NT2/D1 (cell line): Measurements from ENCODE around the gene SNF8.

Experiments
- DNase-seq: peaks from one replicate; pipeline ENCODE4 v3.0.0-alpha.2; 2011; ENCODE audit warnings: low read depth, low spot score
- H3K27me3 ChIP-seq: 2 replicates; pipeline ENCODE4 v1.6.0; 2011; ENCODE audit warnings: mild to moderate bottlenecking; ENCODE audit not compliant: insufficient read length, insufficient read depth
- H3K36me3 ChIP-seq: 2 replicates; pipeline ENCODE4 v1.6.1; 2011; ENCODE audit warnings: mild to moderate bottlenecking, low read length, mixed read lengths; ENCODE audit not compliant: insufficient read depth, insufficient read length
- H3K4me1 ChIP-seq: 2 replicates; pipeline ENCODE4 v1.5.1; 2011; ENCODE audit not compliant: insufficient read depth, insufficient read length
- H3K4me3 ChIP-seq: 2 replicates; pipeline ENCODE4 v1.5.1; 2011; ENCODE audit warnings: low read depth; ENCODE audit not compliant: insufficient read length
- H3K9ac ChIP-seq: 2 replicates; pipeline ENCODE4 v1.6.0; 2011; ENCODE audit warnings: low read depth; ENCODE audit not compliant: insufficient read length
- H3K9me3 ChIP-seq: 2 replicates; pipeline ENCODE4 v1.5.1; 2011; ENCODE audit warnings: mild to moderate bottlenecking, low read length; ENCODE audit not compliant: insufficient read depth
- SUZ12 ChIP-seq: IDR thresholded peaks from 2 replicates; pipeline ENCODE4 v1.6.1; 2011; ENCODE audit not compliant: insufficient read length, insufficient read depth; ENCODE audit errors: extremely low read depth
- YY1 ChIP-seq: IDR thresholded peaks from 2 replicates; pipeline ENCODE4 v1.6.1; 2011; ENCODE audit not compliant: insufficient read length, insufficient read depth
- ZNF274 ChIP-seq: IDR thresholded peaks from 2 replicates; pipeline ENCODE4 v1.6.1; 2011; ENCODE audit warnings: mild to moderate bottlenecking, low read depth, low read length

SNF8 gene

DNA sequence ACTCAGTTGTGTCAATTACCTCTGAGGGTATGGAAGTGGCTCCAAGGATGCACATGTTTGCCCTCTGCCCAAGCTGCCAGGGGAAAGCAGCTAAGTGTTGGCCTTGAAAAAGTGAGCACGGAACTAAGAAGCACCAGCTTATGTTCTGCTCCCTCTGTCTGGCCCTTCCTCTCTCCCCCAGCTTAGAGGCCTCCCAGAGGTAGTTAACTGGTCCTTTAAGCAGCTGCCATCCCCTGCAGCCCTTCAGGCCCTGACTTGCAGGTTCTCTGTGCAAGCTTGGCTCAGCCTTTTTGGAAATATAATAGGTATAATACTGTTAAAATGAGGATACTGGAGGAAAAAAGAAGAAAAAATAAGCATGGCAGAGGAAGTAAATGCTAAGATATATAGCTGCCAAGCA lies 43.4 kb downstream of the SNF8 start:
- H3K9me3 ChIP-seq, result no peaks in the 10 kb centered on the region
- peak overlapping the region; percentile 6 for H3K9ac ChIP-seq
- peaks cover 30% of the 10 kb centered on the region for H3K36me3 ChIP-seq
- no peak overlapping the region for H3K4me3 ChIP-seq
- no peaks in the 10 kb centered on the region for H3K4me1 ChIP-seq
- no peaks in the 10 kb centered on the region for H3K27me3 ChIP-seq
- no peak for DNase-seq
- TF ChIP-seq ZNF274 (no peak), YY1 (no peak), SUZ12 (no peak)

DNA sequence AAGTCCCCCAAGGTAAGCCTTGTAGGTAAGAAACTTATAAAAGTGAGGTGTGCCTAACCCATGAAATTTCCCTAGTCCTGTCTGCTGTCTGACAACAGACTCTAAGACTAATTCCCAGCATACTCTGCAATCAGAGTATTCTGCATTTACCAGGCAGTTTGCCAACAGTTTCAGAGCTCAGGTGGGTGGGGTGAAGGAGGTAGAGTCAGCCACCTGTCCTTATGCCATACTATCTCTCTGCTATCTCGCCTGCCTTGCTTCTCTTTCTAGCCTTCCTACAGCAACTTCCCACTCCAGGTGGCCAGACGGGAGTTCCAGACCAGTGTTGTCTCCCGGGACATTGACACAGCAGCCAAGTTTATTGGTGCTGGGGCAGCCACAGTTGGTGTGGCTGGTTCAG lies 49.8 kb downstream of the SNF8 start:
- Histone ChIP-seq H3K9me3 (no peaks in the 10 kb centered on the region), H3K4me3 (no peak overlapping the region), H3K36me3 (peaks cover 48% of the 10 kb centered on the region), H3K4me1 (peaks cover 2% of the 10 kb centered on the region), H3K9ac (no peak overlapping the region), H3K27me3 (no peaks in the 10 kb centered on the region)
- DNase-seq, result no peak
- TF ChIP-seq SUZ12, result no peak
- no peak for TF ChIP-seq ZNF274
- TF ChIP-seq YY1, result no peak

DNA sequence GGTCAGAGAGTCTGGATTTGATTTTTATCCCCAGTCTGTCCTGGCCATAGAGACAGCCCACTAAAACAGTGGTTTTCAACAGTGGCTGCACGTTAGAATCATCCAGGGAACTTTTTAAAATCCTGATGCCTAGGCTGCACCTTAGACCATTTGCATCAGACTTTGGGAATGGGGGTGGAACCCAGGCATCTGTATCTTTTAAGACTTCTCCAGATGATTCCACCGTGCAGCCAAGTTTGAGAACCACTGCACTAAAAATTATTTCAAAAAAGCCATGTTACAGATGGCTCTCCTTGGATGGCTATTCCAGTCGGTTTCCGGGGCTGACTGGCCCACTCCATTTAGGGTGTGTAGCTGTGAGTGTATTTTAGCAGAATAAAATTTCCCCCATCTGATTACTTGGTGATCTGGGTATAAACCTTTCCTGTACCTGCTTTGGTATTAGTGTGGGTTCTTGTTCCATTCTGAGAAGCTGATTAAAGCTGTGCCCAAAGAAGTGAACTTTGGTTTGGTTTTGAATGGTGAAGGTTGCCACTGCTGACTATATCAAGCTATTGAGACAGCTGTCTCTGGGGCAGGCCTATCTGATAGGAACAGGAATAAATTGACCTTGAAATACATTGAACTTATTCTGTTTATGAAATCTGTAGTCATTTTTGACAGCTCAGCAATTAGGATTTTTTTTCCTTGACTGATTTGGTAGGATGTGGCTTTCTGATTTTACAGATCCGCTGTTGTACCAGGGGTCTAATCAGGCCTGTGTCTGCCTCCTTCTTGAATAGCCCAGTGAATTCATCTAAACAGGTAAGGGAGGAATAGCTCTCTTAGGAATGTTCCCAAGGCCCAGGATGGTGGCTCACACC lies 50.8 kb downstream of the SNF8 start:
- no peak for DNase-seq
- no peak for TF ChIP-seq ZNF274
- TF ChIP-seq SUZ12, result no peak
- TF ChIP-seq YY1, result no peak
- Histone ChIP-seq H3K4me1 (peaks cover 2% of the 10 kb centered on the region), H3K9ac (peak overlapping the region; percentile 92), H3K9me3 (no peaks in the 10 kb centered on the region), H3K27me3 (no peaks in the 10 kb centered on the region), H3K36me3 (peaks cover 45% of the 10 kb centered on the region), H3K4me3 (peak overlapping the region; percentile 96)

DNA sequence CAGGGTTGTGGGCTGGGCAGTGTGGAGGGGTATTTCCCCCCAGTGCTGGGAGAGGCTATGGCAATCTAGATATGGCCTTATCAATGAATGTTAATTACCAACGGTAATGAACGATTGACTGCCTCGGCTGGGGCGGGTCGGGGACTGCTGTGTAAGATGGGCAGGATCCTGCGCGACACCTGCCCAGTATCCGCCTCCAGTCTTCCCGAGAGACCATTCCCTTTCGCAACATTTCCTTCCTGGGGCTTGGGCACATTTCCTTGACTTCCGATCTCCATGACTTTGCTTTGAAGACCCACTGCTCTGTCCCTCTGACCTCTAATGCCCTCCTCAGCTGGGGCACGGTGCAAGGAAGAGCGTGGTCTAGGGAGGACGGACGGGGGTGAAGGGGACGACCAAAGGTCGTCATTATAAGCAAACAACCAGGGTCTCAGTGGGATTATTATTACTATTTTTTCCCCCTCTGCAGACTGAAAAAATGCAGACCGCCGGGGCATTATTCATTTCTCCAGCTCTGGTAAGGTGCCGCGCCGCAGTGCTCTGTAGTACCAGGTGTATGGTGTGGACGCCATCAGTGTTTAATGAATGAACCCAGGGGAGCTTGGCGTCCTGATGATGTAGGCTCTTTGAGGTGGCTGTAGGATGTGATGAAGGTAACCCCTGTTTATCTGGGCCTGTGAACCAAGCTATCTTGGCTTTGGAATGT lies 51.5 kb downstream of the SNF8 start:
- Histone ChIP-seq H3K9me3 (no peaks in the 10 kb centered on the region), H3K4me3 (peak overlapping the region; percentile 96), H3K9ac (peak overlapping the region; percentile 92), H3K27me3 (no peaks in the 10 kb centered on the region), H3K36me3 (peaks cover 40% of the 10 kb centered on the region), H3K4me1 (peaks cover 2% of the 10 kb centered on the region)
- TF ChIP-seq SUZ12, result no peak
- no peak for TF ChIP-seq YY1
- TF ChIP-seq ZNF274, result no peak
- no peak for DNase-seq

DNA sequence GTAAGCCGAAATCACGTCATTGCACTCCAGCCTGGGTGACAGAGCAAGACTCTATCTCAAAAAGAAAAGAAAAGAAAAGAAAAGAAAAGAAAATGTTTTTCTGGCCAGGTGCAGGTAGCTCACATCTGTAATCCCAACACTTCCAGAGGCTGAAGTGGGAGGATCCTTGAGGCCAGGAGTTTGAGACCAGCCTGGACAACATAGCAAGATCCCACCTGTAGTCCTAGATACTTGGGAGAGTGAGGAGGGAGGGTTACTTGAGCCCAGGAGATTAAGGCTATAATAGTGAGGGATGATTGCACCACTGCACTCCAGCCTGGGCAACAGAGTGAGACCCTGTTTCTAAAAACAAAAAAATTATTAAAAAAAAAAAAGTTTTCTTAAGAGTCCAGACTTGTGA lies 54.6 kb downstream of the SNF8 start:
- H3K4me3 ChIP-seq, result no peak overlapping the region
- H3K9ac ChIP-seq, result no peak overlapping the region
- no peaks in the 10 kb centered on the region for H3K27me3 ChIP-seq
- DNase-seq, result no peak
- peaks cover 2% of the 10 kb centered on the region for H3K4me1 ChIP-seq
- no peaks in the 10 kb centered on the region for H3K9me3 ChIP-seq
- TF ChIP-seq SUZ12, result no peak
- no peak for TF ChIP-seq YY1
- no peak for TF ChIP-seq ZNF274
- H3K36me3 ChIP-seq, result peaks cover 14% of the 10 kb centered on the region

DNA sequence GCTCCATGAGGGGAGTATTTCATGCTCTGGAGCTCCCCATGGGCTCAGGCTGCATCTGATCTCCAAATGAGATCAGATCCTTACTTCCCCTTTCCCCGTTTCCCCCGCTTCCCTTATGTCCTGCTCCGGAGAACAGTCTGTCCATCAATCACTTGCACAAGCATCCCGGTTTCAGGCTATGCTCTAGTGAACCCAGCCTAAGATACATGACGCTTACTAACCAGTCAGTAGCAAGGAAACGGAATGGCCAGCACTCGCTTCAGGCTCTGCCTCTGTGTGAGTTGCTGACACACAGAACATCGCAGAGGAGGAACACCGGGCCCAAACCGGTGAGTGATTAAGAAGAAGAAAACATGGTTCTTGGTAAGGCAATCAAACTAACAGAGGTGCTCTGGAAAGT lies 61.5 kb downstream of the SNF8 start:
- H3K36me3 ChIP-seq, result no peaks in the 10 kb centered on the region
- H3K4me1 ChIP-seq, result no peaks in the 10 kb centered on the region
- no peaks in the 10 kb centered on the region for H3K9me3 ChIP-seq
- no peak overlapping the region for H3K9ac ChIP-seq
- H3K4me3 ChIP-seq, result no peak overlapping the region
- no peak for TF ChIP-seq SUZ12
- no peak for TF ChIP-seq ZNF274
- no peak for TF ChIP-seq YY1
- DNase-seq, result no peak
- no peaks in the 10 kb centered on the region for H3K27me3 ChIP-seq

DNA sequence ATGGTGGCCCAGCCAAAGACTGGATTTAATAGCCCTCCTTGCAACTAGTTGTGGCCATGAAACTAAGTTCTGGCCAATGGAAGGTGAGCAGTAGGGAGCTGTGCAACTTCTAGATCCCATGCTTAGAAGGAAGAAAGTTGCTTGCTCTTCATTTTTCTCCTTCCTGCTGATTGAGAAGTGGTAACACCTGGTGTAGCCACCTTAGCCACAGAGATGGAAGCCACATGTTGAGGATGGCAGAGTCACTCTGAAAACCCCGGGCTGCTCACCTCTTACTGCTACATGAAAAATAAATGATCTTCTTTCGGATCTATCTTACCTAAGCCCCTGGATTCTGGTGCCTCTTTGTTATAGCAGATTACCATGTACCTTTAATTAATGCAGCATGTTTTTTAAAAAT lies 62.4 kb downstream of the SNF8 start:
- DNase-seq, result no peak

More for the DNA sequence above, 62.4 kb downstream of the SNF8 start:
- Histone ChIP-seq H3K36me3 (no peaks in the 10 kb centered on the region), H3K27me3 (no peaks in the 10 kb centered on the region), H3K9ac (no peak overlapping the region), H3K9me3 (no peaks in the 10 kb centered on the region), H3K4me3 (no peak overlapping the region), H3K4me1 (no peaks in the 10 kb centered on the region)
- no peak for TF ChIP-seq ZNF274
- TF ChIP-seq SUZ12, result no peak
